Esophagus squamous epithelium (tissue), 4 donors: Measurements from ENCODE around the gene CDH2.

Source experiments
- CTCF ChIP-seq, 6 experiments: fragments of 450-650 bp in 4 of 6; fragments of 200-600 bp in 2 of 6; sonication (generic) in 2 of 6; IDR thresholded peaks; one replicate each; pipeline ENCODE4 v1.5.1; 2016 to 2019; ENCODE audit warnings: antibody characterized with exemption in 6 of 6, mild to moderate bottlenecking in 4 of 6, moderate library complexity in 4 of 6
- POLR2A ChIP-seq, 4 donors: fragments of 450-650 bp; IDR thresholded peaks; one replicate each; pipeline ENCODE4 v1.6.1; 2017; ENCODE audit warnings: antibody characterized with exemption in 4 of 4, mild to moderate bottlenecking in 4 of 4, moderate library complexity in 3 of 4

- TF ChIP-seq CTCF (IDR thresholded peaks at IDR 0.05) (no peak), POLR2A (IDR thresholded peaks at IDR 0.05) (no peak)
Measured at GRCh38 chr18:27920836-27921235, 256.1 kb downstream of the CDH2 start.
